DOHH2 (cell line): Measurements from ENCODE around the gene DNAI1.

ENCODE experiments used
- H3F3A ChIP-seq: fragments of 200-600 bp; sonication (generic), shearing (Covaris generic); 2 replicates; pipeline ENCODE4 v1.6.0; 2016; ENCODE audit warnings: antibody characterized with exemption, mild to moderate bottlenecking; ENCODE audit not compliant: control insufficient read depth, insufficient read depth
- H3K27ac ChIP-seq: fragments of 200-600 bp; sonication (generic); 2 replicates; pipeline ENCODE4 v1.5.1; 2014; ENCODE audit warnings: low read depth, mild to moderate bottlenecking, low read length, moderate library complexity
- H3K27me3 ChIP-seq: fragments of 200-600 bp; sonication (generic); 2 replicates; pipeline ENCODE4 v1.6.1; 2014; ENCODE audit warnings: mild to moderate bottlenecking, low read length, mixed read lengths; ENCODE audit not compliant: control insufficient read depth
- H3K36me3 ChIP-seq: fragments of 200-600 bp; sonication (generic); 2 replicates; pipeline ENCODE4 v1.6.1; 2014; ENCODE audit warnings: mild to moderate bottlenecking, low read length, moderate library complexity, mixed read lengths; ENCODE audit not compliant: control insufficient read depth
- H3K4me1 ChIP-seq: fragments of 200-600 bp; sonication (generic); 2 replicates; pipeline ENCODE4 v1.6.1; 2014; ENCODE audit warnings: mild to moderate bottlenecking, low read length, mixed read lengths; ENCODE audit not compliant: control insufficient read depth
- H3K4me2 ChIP-seq: fragments of 200-600 bp; sonication (generic); 2 replicates; pipeline ENCODE4 v1.6.0; 2014; ENCODE audit warnings: mild to moderate bottlenecking, low read length, moderate library complexity
- H3K4me3 ChIP-seq: fragments of 200-600 bp; sonication (generic); 2 replicates; pipeline ENCODE4 v1.5.1; 2014; ENCODE audit warnings: mild to moderate bottlenecking, low read length, mixed read lengths
- H3K79me2 ChIP-seq: fragments of 200-600 bp; sonication (generic); 2 replicates; pipeline ENCODE4 v1.6.1; 2014; ENCODE audit warnings: mild to moderate bottlenecking, low read length, mixed read lengths; ENCODE audit not compliant: control insufficient read depth
- H3K9me2 ChIP-seq: fragments of 200-600 bp; sonication (generic); replicated peaks from 2 replicates; pipeline ENCODE4 v1.6.1; 2014; ENCODE audit warnings: mild to moderate bottlenecking, low read length, mixed read lengths; ENCODE audit not compliant: control insufficient read depth
- H3K9me3 ChIP-seq: fragments of 200-600 bp; sonication (generic); 2 replicates; pipeline ENCODE4 v1.6.1; 2014; ENCODE audit warnings: antibody characterized with exemption, low read length, mixed read lengths; ENCODE audit not compliant: control insufficient read depth, insufficient read depth
- H4K20me1 ChIP-seq: fragments of 200-600 bp; sonication (generic); 2 replicates; pipeline ENCODE4 v1.6.0; 2014; ENCODE audit warnings: low read depth, mild to moderate bottlenecking, antibody characterized with exemption, low read length, moderate library complexity; ENCODE audit not compliant: control insufficient read depth, insufficient read depth
- EZH2phosphoT487 ChIP-seq: fragments of 200-600 bp; sonication (generic); IDR thresholded peaks from 2 replicates; pipeline ENCODE4 v1.6.1; 2017; ENCODE audit warnings: borderline replicate concordance, mild to moderate bottlenecking, antibody characterized with exemption, low read length, moderate library complexity, mixed read lengths
- TF ChIP-seq, protein P1 (sequence below): fragments of 200-600 bp; sonication (generic); IDR thresholded peaks from one replicate; pipeline ENCODE4 v1.5.1; 2014; ENCODE audit warnings: antibody characterized with exemption, mild to moderate bottlenecking, low read depth, low read length; ENCODE audit not compliant: poor library complexity, severe bottlenecking

The DNAI1 gene

GRCh38 chr9:34522091-34522887, 63.7 kb downstream of the DNAI1 start:
- peaks cover 20% of the 10 kb centered on the region for H3K4me1 ChIP-seq
- no peaks in the 10 kb centered on the region for H4K20me1 ChIP-seq
- H3K36me3 ChIP-seq = no peaks in the 10 kb centered on the region
- H3K4me3 ChIP-seq = peak overlapping the region; percentile 62
- H3K9me3 ChIP-seq = no peaks in the 10 kb centered on the region
- no peaks in the 10 kb centered on the region for H3K9me2 ChIP-seq
- no peaks in the 10 kb centered on the region for H3F3A ChIP-seq
- no peak for TF ChIP-seq EZH2phosphoT487
- TF ChIP-seq, protein P1, sequence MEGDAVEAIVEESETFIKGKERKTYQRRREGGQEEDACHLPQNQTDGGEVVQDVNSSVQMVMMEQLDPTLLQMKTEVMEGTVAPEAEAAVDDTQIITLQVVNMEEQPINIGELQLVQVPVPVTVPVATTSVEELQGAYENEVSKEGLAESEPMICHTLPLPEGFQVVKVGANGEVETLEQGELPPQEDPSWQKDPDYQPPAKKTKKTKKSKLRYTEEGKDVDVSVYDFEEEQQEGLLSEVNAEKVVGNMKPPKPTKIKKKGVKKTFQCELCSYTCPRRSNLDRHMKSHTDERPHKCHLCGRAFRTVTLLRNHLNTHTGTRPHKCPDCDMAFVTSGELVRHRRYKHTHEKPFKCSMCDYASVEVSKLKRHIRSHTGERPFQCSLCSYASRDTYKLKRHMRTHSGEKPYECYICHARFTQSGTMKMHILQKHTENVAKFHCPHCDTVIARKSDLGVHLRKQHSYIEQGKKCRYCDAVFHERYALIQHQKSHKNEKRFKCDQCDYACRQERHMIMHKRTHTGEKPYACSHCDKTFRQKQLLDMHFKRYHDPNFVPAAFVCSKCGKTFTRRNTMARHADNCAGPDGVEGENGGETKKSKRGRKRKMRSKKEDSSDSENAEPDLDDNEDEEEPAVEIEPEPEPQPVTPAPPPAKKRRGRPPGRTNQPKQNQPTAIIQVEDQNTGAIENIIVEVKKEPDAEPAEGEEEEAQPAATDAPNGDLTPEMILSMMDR = no peak
- peaks cover 48% of the 10 kb centered on the region for H3K27me3 ChIP-seq
- H3K27ac ChIP-seq = no peak overlapping the region
- no peaks in the 10 kb centered on the region for H3K79me2 ChIP-seq
- peak overlapping the region; percentile 68 for H3K4me2 ChIP-seq

- Histone ChIP-seq H3K9me2 (no peaks in the 10 kb centered on the region), H3K79me2 (no peaks in the 10 kb centered on the region), H3K4me1 (peaks cover 20% of the 10 kb centered on the region), H3K4me2 (peak within 1 kb of the TSS; percentile 76), H3K27me3 (peaks cover 43% of the 10 kb centered on the region), H3K27ac (no peak within 1 kb of the TSS), H3F3A (no peaks in the 10 kb centered on the region), H3K36me3 (no peaks in the 10 kb centered on the region), H4K20me1 (no peaks in the 10 kb centered on the region), H3K9me3 (no peaks in the 10 kb centered on the region), H3K4me3 (peak within 1 kb of the TSS; percentile 62)
- no peak for TF ChIP-seq EZH2phosphoT487
- TF ChIP-seq, protein P1 = no peak
These were observed 64.6 kb downstream of the DNAI1 start, which contains the start of gene ENHO for GRCh38 chr9:34522971-34523797. Gene ENHO, minus strand, starts transcription at chr9:34522990. Its CDS starts 1,295 bp downstream, at chr9:34521695.

- no peaks in the 10 kb centered on the region for H3K9me2 ChIP-seq
- no peaks in the 10 kb centered on the region for H3F3A ChIP-seq
- no peaks in the 10 kb centered on the region for H4K20me1 ChIP-seq
- H3K79me2 ChIP-seq = no peaks in the 10 kb centered on the region
- no peak overlapping the region for H3K4me2 ChIP-seq
- H3K9me3 ChIP-seq = no peaks in the 10 kb centered on the region
- H3K4me3 ChIP-seq = no peak overlapping the region
- peaks cover 43% of the 10 kb centered on the region for H3K27me3 ChIP-seq
- peaks cover 11% of the 10 kb centered on the region for H3K4me1 ChIP-seq
- H3K36me3 ChIP-seq = no peaks in the 10 kb centered on the region
- no peak overlapping the region for H3K27ac ChIP-seq
- TF ChIP-seq, protein P1 = no peak
- no peak for TF ChIP-seq EZH2phosphoT487
These were observed 65.7 kb downstream of the DNAI1 start for GRCh38 chr9:34524349-34524748.
